T-helper 22 cell (primary cell): ENCODE data around the gene SPAG4.

Experiments
- DNase-seq: peaks from one replicate; pipeline ENCODE4 v3.0.0-alpha.2; 2020; ENCODE audit warnings: low read depth

Gene SPAG4

GRCh38 chr20:35615667-35616464 is at the start of gene SPAG4:
Gene SPAG4 (plus strand): TSS chr20:35615829. CDS start chr20:35616004, 175 bp downstream.
- peak; percentile 100 for DNase-seq

- no peak for DNase-seq
Observed at GRCh38 chr20:35568645-35569044, 47.0 kb upstream of the SPAG4 start.

- DNase-seq = no peak
Observed at GRCh38 chr20:35571555-35571954, 44.1 kb upstream of the SPAG4 start.

GRCh38 chr20:35572838-35573237 is 42.8 kb upstream of the SPAG4 start:
- DNase-seq = no peak

- no peak for DNase-seq
Observed at GRCh38 chr20:35575958-35576357, 39.7 kb upstream of the SPAG4 start.

- DNase-seq = no peak
Observed at GRCh38 chr20:35576816-35577215, 38.8 kb upstream of the SPAG4 start.

GRCh38 chr20:35578469-35578868 is 37.2 kb upstream of the SPAG4 start:
- DNase-seq = no peak

GRCh38 chr20:35579196-35579595 is 36.4 kb upstream of the SPAG4 start:
- no peak for DNase-seq

- DNase-seq = no peak
Observed at GRCh38 chr20:35582131-35582530, 33.5 kb upstream of the SPAG4 start.

GRCh38 chr20:35582741-35583404 is 32.8 kb upstream of the SPAG4 start:
- no peak for DNase-seq

- DNase-seq = no peak
Observed at GRCh38 chr20:35583636-35584560, 31.7 kb upstream of the SPAG4 start.

GRCh38 chr20:35586751-35587425 is 28.7 kb upstream of the SPAG4 start:
- no peak for DNase-seq

- no peak for DNase-seq
Observed at GRCh38 chr20:35587436-35587835, 28.2 kb upstream of the SPAG4 start.

GRCh38 chr20:35588397-35588796 is 27.2 kb upstream of the SPAG4 start:
- DNase-seq = no peak

GRCh38 chr20:35592339-35592974 is 23.2 kb upstream of the SPAG4 start:
- DNase-seq = no peak

GRCh38 chr20:35595456-35595855 is 20.2 kb upstream of the SPAG4 start:
- no peak for DNase-seq

- DNase-seq = no peak
Observed at GRCh38 chr20:35595901-35596300, 19.7 kb upstream of the SPAG4 start.

- DNase-seq = no peak
Observed at GRCh38 chr20:35597186-35597585, 18.4 kb upstream of the SPAG4 start.

GRCh38 chr20:35598476-35598875 is 17.2 kb upstream of the SPAG4 start:
- no peak for DNase-seq

- DNase-seq = no peak
Observed at GRCh38 chr20:35598899-35599775, 16.5 kb upstream of the SPAG4 start.

- DNase-seq = no peak
Observed at GRCh38 chr20:35599776-35600120, 15.9 kb upstream of the SPAG4 start.
